HTERT RPE-1 (cell line): Measurements from ENCODE around the gene STC2.

ENCODE experiments used
- in situ Hi-C: fragments of 300-500 bp; cut with MboI; formaldehyde crosslinking; loops from 4 replicates; pipeline ENCODE4 v1.14.3; 2020; ENCODE audit warnings: low sequenced_read_pairs

Gene STC2

DNA sequence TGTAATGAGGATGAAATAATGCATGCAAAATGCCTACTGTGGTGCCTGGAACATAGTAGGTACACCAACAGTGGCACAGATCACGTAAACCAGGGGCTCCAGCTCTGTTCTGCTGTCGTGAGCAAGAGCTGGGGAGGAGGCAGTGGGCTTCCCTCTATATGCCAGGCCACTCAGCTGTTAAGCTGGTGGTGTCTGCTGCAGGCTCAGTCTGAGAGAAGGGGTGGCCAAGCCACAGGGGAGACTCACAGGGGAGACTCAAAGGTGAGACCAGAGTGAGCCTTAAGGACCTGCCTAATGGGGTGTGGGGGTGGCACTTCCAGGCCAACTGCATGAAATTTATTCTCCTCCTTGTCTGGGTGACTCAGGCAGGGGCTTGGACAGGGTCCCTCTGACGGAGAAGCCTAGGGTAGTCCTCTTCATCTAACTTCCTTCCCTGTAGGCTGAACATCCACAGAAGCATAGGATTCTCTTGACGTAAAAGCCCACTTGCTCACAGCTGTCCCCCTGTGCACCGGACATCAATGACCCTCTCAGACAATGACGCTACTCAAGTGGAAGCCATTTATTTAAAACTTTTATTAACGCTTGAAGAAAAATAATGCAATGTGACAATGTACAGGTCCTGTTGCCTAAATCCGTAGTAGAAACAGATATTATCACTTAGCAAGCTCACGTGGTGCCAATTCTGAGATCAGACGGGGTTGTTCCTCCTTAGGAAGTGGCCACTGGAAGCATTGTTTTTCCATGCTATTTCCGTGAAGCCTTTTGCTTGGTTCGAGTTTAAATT, 13.9 kb downstream of the STC2 start:
- in situ Hi-C loops, result no loop called here

DNA sequence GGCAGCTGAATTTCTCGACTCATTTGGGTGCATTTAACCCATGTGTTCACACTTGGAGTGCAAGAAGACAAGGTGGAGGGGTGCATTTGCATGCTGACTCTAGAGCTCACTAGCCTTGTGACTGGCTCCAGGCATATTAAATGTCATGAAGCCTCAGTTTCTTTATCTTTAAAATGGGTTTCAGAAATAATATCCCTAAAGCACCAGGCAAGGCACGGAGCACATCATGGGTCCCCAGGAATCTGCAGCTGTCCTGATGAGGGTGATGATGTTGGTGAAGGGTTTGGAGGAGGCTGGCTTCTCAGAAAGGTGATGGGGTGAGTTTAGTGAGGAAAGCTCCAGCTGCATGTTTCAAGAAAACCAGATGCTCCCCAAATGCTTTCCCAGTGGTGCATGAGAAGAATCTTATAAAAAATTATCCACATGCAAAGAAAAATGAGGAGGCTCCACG, 14.8 kb downstream of the STC2 start:
- in situ Hi-C loops, result no loop called here

DNA sequence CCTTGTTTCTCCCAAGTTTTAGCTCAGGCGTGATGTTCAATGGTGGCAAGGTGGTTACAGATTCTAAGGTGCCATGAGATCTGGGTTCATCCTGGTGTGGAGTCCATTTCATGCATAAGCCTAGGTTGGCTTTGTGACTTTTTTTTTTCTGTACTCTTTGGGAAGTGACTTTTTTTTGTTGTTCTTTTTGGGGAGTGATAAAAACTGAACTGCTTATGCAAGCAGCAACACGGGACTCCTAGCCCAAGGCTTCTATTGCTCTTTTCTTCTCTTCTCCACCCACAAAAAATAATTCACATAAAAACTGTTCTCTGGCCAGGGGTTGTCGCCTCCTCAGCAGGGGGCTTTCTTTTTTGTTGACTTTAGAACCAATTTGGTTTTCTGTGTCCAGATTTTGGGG, 15.4 kb downstream of the STC2 start:
- in situ Hi-C loops, result no loop called here

DNA sequence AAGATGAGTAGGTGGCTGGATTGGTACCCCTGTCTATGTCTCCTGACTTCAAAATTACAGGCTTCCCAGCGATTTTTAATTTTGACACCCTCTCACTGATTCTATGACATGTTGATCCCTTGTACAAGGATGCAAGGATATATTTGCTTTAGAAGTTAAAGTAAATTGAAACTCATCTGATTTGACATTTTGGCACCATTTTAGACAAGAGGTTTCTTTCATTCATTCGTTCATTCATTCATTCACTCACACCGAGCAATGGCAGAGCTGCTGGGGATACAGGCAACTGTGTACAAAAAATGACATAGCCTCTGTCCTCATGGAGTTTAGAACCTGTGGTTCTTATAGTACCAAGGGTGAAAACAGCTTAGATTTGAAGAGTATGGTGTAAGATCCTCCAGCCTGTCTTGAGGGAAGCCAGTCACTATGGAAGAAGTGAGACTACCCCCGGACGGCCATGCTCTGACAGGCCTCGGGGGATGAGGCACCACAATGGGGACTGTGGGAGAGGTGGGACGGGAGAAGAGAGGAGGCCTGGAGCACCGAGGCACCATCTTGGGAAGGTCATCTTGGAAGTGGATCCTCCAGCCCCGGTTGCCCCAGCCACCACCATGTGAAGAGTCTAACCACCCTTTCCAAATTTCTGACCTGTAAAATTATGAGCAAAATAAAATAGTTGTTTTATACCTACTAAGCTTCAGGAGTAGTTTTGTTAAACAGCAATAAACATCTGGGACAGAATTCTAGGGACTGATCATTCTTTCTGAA, 16.2 kb downstream of the STC2 start:
- in situ Hi-C loops, result no loop called here

DNA sequence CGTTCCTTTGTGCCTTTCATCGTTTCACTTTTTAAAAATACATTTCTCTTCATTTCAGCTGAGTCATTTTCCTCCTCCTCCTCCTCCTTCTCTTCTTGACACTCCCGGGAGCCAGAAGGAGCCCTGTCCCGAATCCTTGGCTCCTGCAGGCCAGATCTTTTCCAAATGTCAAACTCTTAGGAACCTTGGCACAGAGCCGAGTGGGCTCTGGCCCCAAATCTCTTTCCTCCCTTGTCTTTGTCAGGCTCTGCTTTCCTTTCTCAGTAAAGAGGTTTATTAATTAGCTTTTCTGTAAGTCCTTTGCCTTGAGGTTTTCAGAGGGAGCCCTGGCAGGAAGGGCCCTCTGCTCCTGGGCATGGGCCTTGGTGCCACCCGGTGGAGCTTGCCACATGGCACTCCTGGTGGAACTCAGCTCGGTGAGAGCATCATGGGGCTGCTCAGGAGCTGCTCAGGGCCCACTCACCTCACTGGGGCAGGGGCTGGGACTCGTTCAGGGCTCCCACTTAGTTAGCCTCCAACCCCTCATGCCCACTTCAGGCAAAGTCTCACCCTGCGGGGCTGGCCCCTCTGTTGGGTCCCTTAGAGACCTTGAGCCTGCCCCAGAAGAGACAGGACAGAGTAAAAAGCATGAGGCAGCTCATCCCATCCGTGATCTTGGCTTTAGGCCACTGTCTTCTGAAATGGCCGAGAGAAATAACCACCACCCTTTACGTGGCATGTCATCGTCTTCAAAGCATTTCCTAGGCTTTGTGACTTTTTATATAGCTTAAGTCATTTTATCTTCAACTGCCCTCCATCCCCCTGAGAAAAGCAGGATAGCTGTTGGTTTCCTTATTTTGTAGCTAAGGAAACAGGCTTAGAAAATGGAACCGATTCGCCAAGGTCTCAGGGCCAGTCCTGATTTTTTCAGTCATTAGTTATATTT, 17.1 kb downstream of the STC2 start:
- in situ Hi-C loops, result no loop called here

DNA sequence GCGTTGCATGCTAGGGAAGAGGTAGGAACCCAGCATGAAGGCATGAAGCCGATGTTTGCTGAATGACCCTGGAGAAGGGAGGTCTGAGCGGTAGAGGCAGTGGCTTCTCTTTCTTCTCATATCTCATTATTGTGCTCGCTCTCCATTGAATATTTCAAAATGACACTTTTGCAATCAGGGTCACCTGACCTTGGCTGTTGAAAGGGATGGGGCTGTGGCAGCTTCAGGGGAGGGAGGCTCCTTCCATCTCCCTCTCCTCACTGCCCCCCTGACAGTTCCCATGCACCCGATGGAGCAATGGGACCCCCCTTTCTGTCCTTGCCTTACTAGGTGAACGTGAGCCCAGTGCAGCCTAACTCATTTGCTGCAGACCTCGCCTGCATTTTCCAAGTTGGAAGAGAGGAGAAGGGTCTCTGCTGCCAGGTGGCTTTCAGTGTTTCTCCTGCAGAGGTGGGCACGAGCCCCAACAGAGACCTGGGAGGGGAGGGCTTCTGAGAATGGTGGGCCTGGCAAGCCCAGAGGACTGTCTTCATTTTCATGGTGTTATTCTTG, 17.9 kb downstream of the STC2 start:
- in situ Hi-C loops, result no loop called here

DNA sequence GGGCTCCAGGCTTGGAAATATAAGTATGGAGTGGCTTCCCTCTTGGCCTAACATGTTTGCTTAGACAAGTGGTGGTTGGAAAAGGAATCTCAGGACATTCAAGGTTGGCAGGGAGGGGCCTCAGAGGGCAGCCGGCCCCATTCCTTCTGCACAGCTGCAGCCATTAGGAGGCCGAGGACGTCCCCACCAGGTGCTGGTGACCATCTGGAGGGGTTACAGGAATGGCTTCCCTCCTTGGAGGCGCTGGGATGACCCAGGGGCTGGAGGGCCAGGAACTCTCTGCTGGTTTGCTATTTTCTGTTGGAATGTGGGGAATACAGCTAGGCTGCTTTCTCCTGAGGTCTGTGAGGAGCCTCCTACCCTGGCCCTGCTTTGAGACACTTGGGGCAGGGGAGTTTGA, 18.5 kb downstream of the STC2 start:
- in situ Hi-C loops, result no loop called here

DNA sequence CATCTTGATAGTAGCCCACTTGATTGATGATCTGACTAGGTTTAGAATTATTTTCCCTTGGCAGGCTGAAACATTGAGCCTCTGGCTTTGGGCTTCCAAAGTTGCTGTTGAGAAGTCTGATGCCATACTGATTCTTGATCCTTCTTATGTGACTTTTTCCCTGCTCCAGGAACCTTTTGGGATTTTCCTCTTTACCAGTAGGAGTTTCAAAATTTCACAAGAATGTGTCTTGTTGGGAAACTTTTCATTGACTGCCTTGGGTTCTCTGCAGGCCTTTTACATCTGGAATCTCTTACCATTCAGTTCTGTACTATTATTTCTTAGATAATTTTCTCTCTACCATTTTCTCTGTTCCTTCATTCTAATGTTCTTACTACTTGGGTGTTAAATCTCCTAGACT, 20.0 kb downstream of the STC2 start:
- in situ Hi-C loops, result no loop called here

DNA sequence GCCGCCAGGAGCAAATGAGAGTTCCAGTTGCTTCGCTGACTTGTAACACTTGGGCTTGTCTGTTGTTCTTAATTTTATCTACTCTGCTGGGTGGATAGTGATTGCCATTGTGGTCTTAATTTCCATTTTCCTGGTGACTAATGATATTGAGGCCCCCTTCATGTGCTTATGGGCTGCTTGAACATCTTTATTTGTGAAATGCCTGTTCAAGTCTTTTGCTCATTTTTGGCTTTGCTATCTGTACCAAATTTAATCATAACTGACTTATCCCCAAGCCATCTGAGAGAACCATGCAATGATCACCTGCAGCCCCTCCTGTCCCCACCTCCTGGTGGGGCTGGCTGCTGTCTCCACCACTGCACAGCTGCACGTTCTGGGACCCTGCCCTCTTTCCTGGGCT, 20.5 kb downstream of the STC2 start:
- in situ Hi-C loops, result no loop called here

DNA sequence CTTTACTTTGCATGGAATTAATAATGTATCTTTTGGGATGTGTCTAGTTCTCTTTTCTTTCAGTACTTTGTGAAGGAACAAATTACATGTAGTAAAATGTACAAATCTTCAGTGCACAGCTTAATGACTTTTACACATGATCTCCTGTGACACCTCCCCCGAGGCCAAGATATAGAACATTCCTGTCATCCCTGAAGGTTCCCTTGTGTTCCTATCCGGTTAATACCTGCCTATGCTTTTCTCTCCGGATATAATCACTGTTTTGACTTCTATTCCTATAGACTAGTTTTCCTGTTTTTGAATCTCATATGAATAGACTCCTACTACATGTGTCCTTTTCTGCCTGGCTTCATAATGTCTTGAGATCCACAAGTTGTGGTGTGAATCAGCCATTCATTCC, 21.5 kb downstream of the STC2 start:
- in situ Hi-C loops, result no loop called here

DNA sequence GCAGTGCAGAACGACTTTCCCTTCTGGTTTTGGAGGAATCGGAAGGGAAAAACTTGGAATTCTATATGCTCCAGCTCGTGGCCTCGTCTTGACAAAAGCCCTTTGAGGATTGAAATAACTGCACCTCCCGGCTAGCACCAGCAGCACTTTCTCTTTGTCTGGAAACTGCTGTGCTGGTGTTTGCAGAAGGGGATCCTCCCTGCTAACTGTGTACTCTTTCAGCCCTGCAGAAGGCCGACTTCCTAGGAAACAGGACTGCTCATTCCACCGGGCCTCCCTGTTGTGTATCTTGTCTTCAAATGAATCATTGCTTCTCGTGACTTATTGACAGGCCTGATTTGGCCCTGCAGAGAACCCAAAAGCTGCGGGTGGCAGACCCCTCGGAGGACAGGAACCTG, 23.6 kb downstream of the STC2 start:
- in situ Hi-C loops, result no loop called here

DNA sequence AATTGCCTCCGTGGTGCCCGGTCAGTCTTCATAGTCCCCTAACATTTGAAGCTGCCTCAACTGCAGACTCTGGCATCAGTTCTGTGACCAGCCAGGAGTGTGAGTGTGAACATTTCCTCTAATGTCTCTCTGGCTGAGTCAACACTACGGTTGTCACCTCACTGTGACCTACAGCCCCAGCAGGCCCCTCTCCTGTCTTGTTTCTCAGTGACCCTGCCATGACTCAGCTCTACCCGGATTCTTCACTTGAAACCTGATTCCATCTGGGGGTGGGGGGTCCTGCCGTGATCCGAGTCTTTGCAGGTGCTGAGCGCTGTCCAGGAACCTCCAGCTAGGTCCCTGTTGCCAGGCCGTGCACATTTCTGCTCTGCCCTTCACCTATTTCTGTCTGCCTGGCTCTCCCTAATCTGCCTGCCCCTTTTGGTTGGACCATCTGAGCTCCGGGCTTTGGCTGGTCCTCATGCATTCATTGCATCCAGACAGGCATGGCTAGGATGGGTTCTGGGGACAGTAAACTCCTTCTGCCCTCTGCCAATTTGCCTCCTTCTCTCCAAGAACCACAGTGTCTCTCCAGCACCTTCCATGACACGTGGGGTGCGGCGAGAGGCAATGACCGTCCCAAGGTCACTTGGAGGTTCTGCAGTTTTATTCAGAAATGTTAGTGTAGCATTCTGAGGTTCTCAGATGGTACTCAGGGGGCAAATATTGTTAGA, 24.2 kb downstream of the STC2 start:
- in situ Hi-C loops, result no loop called here

DNA sequence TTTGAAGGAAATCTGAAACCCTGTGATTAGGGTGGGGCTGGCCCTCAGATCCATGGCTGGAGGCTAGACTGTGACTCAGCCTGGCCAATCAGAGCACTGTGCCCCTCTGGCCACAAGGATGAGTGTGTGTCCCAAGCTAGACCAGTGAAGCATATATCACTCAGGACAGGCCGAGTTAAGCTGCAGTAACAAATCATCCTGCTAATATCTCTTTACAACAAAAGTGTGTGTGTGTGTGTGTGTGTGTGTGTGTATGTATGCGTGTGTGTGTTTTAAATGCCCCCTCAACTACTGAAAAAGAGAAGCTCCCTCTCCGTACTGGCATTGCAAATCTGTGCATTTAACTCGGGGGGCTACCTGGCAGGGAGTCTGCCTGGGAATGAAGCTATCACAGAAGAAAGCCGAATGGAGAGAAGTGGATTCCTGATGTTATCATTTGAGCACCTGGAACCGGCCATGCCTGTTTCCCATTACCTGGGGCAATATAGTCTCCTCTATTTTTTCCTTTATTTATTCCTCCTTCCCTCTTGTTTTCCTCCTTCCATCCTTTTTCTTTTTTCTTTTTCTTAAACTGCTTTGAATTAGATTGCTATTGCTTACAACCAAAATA, 25.6 kb downstream of the STC2 start:
- in situ Hi-C loops, result no loop called here

DNA sequence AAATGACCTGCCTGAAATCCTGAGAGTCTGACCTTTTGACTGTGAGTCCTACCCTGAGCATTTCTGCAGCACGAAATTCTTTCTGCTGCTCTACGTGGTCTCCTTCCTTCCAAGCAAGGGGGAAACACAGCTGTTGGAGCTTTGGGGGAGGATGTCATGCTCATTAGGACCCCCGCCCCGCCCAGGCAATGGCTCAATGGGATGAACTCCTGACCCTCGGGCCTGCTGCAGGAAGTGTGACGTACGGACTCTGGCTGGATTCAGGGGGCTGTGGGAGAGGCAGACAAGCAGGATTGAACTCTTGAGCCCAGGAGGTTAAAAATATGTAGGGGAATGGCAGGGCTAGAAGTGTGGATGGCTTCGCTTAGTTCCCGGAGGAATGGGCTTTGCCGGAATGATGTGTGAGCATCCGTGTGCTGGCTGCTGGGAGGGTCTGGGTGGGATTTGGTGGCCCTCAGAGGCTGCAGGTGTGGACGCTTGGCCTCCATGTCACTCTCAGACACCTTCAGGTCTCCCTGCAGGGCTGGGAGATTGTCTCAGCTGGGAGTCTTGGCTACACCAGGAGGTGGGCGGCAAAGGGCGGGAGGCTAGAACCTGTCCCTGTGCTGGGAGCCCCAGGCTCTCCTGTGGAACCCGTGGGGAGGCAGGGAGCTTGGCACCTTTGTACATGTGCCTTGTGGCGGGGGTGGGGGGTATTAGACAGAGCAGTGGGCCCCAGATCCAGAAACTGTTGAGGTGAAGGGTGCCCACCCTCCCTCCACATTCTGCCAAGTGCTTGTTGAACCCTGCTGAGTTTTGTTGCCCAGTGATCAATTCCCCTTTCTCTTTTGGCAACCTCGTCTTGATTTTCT, 26.3 kb downstream of the STC2 start:
- in situ Hi-C loops, result no loop called here

DNA sequence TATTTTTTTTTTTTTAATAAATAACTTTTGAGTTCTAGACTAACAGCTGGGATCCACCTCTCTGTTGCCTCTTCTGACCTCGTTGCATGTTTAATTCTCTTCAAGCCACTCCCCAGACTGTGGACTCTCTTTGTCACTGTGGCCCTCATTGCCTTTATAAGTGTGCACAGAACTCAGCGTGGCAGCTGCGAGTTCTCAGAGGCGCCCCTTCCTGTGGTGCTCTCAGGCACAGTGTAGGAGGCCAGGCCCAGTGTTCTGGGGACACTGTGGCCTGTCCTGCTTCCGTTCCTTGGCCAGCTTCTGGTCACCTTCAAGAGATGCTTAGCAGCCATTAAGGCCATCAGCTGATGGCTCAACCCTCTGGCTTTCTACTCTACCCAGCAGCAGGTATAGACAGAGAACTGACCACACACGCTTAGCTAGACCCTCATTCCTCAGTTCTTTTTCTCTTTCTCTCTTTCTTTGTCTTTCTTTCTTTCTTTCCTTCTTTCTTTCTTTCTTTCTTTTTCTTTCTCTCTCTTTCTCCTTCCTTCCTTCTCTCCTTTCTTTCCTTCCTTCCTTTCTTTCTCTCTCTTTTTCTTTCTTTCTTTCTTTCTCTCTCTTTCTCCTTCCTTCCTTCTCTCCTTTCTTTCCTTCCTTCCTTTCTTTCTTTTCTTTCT, 27.7 kb downstream of the STC2 start:
- in situ Hi-C loops, result no loop called here

DNA sequence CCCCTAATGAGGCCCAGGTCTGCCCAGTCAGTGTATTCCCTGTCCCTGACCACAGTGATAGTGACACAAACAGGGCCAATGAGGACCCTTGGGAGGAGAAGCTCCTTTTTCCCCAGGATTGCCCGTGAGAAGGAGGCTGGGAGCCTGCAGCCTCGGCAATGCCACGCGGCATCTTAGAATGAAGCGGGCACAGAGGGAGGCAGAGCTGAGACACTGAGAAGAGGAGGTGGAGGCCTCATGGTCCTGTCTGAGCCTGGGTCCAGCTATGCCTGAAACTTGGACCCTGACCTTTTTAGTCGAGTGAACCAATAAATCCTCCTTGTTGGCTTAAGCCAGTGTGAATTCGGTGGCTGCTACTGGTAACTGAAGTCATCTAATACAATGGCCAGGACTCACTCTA, 28.4 kb downstream of the STC2 start:
- in situ Hi-C loops, result no loop called here

DNA sequence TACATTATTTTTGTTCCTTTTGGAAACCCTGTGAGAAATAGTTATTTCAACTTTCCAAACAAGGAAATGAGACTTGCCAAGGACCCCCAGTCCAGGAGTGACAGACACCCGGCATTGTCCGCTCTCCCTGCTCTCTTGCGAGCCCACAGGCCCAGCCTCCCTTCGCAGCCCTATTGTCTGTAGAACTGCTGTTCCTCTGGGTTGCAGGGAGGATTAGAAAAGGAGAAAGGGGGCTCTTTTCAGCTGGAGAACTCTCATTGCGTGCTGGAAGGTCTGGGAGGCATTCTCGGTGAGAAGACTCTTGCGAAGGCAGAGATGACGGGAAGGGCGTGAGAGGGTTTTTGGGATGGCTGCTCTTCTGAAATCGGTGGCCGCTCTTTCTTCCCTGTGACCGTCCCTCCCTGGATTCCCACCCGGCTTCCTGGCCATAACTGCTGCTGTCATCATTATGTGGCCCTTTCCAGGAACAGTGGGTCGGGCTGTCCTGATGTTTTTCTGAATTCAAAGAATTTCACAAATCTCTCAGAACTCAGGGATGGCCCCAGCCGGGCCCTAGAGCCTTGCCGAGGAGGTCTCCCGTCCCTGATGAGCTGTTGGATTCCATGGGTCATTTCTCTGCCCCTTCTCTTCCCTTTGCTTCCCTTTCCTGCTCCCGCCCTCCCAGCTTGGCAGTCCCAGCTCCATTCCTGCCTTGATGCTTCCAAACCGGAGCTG, 29.8 kb downstream of the STC2 start:
- in situ Hi-C loops, result no loop called here

DNA sequence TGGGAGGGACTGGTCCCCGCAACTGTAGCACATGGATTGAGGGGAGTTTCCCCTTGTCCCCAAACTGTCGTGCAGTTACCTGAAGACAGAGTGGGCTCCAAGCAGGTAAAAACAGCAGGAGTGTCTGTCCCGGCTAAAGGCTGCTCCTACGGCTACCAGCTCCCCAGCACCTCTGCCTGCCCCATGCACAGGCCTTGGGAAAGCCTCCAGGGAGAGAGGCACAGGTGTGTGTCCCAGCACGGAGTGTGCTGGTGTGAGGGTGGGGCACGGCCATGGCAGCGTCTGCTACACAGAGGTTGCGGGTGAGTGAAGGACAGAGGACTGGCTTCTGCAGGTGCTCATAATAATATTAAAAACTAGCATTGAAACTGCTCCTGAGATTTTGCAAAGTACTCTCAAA, 30.4 kb downstream of the STC2 start:
- in situ Hi-C loops, result no loop called here
